Left colon (tissue), 2 donors: ENCODE data around the gene HACL1. TPM values are rescaled to one million over a fixed set of nuclear protein-coding genes. Genes with fewer than 3 reads are reported as not detected.

Experiments used
- ATAC-seq: fragments of 200-7000 bp; cut with Tn5 transposase; one replicate; pipeline ENCODE4 v1.9.1; 2020; ENCODE audit warnings: mild to moderate bottlenecking, moderate library complexity
- DNase-seq, 2 donors: peaks; one replicate each; pipeline ENCODE4 v3.0.0-alpha.2; 2020
- intact Hi-C, 2 donors: fragments of 100-400 bp; cut with DNase I in 1 of 2; cut with micrococcal nuclease in 1 of 2; formaldehyde crosslinking; loops; one replicate each; pipeline versions ENCODE4 v1.11.2 to v1.14.0; 2022; cut with DNase I, micrococcal nuclease
- total RNA-seq, 2 donors: library from RNA; stranded (reverse); fragmentation: NEBNext Ultra II Directional; extraction: Animal tissue kit (Norgen Biotek cat#: 25700); gene quantifications; one replicate each; pipeline ENCODE4 v1.2.1, GENCODE V29; 2021
- donor health status: DM: no; HTN: no; CAD: no.
- donor health status: DM: yes; HTN: yes; CAD: no.

Gene HACL1
- total RNA-seq, 2 donors from 2014 or later, result 12.8 to 16.5 TPM

DNA sequence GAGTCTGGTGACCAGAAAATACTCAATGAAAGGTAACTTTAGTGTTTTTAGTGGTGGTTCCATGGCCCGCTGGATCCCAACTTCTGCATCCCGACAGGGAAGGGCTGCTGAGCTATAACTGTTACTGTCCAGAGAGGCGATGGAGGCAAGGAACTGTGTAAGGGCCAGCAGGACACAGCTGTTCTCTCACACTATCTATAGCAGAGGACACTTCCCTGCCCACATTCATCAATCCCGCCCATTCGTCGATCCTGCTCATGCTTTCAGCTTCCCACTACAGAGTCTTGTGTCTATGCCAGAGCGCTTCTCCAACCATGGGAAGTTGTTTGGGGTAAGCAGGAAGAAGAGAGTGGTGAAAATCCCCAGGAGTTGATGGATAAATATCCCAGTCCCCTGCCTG, 88.3 kb downstream of the HACL1 start:
- ATAC-seq, result no peak
- intact Hi-C loops, result no loop called here
- no peak for DNase-seq

DNA sequence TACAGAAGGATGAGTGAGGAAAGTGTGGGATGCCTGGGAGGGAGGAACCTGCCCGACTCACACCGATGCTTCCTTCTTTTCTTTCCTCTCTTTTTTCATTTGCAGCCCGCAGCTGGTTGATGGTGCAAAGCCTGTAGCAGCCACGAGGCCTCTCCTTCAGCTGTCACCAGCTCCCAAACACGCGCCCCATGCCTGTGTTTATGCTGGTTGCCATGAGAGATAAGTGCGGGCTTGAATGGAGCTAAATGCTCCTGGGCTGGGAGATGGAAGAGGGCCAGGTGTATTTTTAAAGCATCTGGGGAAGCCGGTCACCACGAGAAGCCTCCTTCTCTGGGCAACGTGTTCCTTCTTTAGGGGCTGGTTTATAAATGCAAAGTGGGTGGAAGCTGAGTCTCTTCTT, 89.2 kb downstream of the HACL1 start:
- DNase-seq (peak in 1 of 2 donors; percentile 31), ATAC-seq (no peak)
- intact Hi-C loops, result no loop called here

DNA sequence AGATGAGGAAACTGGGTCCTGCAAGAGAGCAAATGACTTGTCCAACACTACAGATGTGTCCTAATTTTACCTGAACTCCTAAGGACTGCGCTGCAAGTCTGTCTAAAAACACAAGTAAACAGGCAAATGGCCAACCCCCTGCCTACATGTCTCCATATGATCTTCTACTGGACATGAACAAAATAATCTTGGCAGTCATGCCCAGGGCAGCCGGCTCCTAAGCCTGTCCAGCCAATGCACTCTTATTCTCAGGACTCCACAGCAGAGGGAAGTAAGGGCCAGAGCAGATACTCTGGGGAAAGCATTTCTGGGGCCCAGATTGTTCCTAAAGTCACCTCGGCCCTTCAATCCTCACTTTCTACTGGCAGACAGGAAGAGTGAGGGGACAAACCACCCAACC, 90.2 kb downstream of the HACL1 start:
- intact Hi-C loops, result no loop called here
- ATAC-seq (no peak), DNase-seq (no peak)

Other genes starting within 250 kb of the HACL1 start
- 1 to 10 TPM; 6.3 to 8.0 TPM for gene METTL6, start 174.0 kb downstream of the HACL1 start, total RNA-seq
- 10 to 100 TPM; 21.4 to 22.4 TPM for gene EAF1, start 174.0 kb downstream of the HACL1 start, total RNA-seq
- gene COLQ, start 79.9 kb downstream of the HACL1 start, total RNA-seq, result 1 to 10 TPM; 1.3 to 1.7 TPM
- 10 to 100 TPM; 29.8 to 32.3 TPM for gene BTD, start 176 bp upstream of the HACL1 start, total RNA-seq
- 10 to 100 TPM; 47.0 to 49.8 TPM for gene ANKRD28, start 196.4 kb upstream of the HACL1 start, total RNA-seq